ENCODE results near the gene HIP1R.

- TF ChIP-seq POLR2A (IDR thresholded peaks at IDR 0.05) (no peak), CTCF (IDR thresholded peaks at IDR 0.05) (no peak), EP300 (IDR thresholded peaks at IDR 0.05) (no peak), POLR2AphosphoS5 (IDR thresholded peaks at IDR 0.05) (no peak)
Measured at GRCh38 chr12:122882908-122883558, 47.8 kb downstream of the HIP1R start.

Measured in upper lobe of left lung (tissue), 4 donors.